NOMO-1 treated with dmso at 0.1 percent for 144 hours (cell line): ENCODE data around the gene HELZ.
"Not testable (repeated sequence)": the region's sequence is repeated elsewhere in the genome, so short reads cannot be mapped to it uniquely, and the experiment has no call there.

Experiments used
- DNase-seq: peaks from one replicate; lab custom pipeline; 2025; ENCODE audit not compliant: unreplicated experiment; lab: John Stamatoyannopoulos, UW

HELZ gene

DNA sequence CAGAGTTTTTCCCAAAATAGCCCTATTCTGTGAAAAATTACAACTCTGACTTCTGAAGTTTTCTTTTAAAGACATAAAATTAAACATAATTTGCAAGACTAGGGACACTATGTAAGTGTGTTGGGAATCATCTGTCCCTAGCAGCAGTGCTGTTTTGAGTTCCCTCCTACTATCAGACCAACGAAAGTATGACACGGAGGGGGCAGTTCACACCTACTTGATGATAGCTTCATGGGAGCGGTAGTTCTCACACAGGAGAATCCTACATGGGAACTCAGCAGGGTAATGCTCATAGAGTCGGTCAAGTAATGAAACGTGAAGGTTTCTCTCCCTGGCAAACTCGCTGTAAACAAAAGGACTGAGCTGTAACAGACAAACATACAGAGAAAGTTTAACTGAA is 96.6 kb downstream of the HELZ start:
- no peak for DNase-seq

DNA sequence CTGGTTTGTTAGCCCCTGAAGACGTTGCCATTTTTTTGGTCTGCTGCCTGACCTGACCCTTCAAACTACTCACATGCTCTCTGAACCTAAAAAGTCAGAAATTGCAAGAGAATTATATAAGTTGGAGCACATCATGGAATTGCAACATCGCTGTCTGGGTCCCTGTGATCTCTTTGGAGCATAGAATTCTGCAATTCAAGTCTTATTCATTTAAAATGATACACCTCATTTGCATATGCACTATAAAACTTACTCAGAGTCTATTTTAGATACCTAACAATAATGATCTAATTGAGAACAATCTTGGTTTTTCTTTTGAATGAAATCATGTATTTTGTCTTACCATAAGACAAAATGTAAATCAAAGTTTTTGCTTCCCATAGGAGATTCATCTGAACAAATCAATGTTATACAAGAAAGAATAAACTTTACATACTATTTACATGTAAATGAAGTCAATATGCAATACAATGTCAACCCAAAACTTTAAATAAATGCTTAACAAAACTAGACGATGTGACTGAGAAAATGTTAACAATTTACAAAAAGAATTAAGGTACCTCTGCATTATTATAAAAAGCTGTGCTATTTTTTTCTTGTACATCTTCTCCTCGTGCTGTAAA is 99.7 kb downstream of the HELZ start:
- DNase-seq, result no peak

DNA sequence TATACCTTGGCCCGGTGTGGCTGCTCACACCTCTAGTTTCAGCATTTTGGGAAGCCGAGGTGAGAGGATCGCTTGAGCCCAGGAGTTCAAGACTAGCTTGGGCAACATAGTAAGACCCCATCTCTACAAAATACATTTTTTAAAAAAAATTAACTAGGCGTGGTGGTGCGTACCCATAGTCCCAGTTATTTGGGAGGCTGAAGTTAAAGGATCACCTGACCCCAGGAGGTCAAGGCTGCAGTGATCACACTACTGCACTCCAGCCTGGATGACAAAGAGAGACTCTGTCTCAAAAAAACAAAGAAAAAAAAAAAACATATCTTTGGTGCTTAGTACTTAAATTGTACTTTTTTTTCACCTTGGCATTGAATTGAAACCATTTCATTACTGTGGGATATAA is 101.7 kb downstream of the HELZ start:
- no peak for DNase-seq

DNA sequence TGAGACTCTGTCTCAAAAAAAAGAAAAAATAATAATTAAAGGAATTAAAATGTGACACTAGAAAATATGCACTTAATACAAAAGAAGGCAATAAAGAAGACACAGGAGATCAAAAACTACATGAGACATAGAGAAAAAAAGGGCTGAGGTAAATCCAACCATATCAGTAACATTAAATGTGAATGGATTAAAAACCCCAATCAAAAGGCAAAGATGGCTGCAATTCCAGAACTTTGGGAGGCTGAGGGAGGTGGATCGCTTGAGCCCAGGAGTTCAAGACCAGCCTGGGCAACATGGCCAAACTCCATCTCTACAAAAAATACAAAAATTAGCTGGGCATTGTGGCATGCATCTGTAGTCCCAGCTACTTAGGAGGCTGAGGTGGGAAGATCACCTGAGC is 103.0 kb downstream of the HELZ start:
- DNase-seq, result not testable (repeated sequence)

DNA sequence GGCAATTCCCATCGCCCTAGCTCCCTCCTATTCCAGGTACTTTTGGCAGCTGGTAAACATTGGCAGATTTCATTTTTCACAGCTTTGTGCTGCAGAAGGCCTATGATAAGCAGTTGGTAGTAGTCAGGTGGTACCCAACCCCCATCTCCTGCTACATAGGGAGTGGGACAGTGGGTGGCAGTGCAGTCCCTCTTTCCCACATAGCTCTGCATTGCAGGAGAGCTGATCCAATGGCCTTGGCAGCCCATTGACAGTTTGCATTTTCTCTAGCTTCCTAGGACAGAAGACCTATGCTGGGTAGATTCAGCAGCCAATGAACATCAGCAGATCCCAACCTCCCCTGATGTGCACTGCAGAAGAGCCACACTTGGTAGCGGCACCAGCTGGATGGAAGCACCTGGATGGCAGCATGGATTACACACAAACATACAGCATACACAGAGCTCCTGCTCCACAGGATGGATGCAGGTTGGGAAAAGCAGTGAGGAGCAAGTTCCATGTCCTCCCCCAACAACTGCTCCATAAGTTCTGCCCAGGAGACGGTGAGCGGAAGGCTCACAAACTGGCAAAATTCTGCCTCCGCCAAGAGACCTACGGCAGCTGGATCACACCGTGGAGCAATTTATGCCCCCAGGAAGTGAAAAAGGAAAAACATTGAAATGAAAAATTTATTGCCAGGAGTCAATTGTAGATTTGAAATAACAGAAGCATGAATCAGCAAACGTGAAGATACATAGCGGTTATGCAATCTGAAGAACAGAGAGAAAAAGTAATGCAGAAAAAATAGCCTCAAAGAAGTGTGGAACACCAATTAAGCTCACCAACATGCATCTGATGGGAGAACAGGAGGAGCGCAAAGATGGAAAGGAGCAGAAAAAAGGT is 105.0 kb downstream of the HELZ start:
- DNase-seq, result no peak

DNA sequence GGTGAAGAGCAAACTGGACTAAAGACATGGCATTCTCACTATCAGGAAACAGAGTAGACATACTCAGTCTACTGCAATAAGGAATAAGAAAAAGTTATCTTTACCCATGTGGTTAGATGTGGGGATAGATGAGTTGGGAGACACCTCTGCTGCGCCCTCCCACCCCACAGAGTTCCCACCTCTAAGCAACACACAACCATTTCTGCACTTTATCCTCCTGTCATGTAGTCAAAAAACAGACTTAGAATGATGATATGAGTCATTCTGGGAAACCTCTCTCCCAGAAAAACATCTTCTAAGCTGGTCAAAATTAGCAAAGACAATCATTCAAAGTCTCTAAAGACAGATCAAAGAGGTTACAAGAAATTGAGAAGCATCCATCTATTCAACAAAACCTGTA is 105.7 kb downstream of the HELZ start:
- DNase-seq, result no peak

DNA sequence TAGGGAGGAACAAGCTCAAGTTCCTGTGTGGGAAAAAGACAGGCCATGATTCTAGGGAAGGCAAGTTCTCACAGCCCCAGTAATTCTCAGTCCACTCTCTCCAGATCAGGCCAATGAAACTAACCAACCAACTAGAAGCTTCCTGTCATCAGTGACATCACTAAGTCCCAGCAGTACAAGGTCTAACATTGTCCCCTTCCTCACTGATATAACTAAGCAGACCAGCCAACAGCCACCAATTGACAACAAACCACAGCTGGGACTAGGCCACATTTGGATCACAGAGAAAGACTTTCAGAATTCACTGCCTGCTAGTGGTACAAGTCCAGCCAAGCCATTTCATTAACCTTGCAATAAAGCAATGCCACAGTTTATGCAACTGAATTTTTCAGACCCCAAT is 106.6 kb downstream of the HELZ start:
- no peak for DNase-seq

DNA sequence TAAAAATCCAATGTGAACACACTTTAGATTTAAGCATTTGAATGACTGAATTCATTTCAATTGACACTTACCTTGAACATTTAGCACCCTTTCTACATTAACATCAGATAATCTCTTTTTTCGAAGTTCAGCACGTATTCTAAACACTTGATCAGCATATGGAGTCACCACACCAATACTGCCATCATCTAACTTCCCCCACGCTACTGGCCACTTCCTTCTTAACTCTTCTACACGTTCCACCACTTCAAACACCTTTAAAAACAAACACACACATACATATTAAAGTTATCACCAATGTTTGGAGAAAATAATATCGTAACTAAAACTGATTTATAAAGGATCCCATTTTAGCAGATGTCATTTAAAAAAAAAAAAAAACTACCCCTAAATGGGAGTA is 107.1 kb downstream of the HELZ start:
- no peak for DNase-seq

DNA sequence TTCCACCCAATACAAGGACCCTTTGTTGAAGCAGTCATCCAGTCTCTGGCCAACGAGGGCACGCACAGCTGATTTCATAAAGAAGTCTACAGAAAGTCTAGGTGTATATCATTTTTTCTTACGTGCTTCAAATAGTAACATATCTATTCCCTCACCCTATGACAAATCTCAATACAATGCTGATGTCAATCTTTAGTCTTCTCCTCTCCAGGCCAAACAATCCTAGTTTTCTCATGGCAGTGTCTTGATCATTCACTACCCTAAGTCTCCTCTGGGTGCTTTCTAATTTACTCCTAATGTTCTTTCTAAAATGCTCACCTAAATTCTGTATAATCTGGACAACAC is 108.0 kb downstream of the HELZ start:
- no peak for DNase-seq

DNA sequence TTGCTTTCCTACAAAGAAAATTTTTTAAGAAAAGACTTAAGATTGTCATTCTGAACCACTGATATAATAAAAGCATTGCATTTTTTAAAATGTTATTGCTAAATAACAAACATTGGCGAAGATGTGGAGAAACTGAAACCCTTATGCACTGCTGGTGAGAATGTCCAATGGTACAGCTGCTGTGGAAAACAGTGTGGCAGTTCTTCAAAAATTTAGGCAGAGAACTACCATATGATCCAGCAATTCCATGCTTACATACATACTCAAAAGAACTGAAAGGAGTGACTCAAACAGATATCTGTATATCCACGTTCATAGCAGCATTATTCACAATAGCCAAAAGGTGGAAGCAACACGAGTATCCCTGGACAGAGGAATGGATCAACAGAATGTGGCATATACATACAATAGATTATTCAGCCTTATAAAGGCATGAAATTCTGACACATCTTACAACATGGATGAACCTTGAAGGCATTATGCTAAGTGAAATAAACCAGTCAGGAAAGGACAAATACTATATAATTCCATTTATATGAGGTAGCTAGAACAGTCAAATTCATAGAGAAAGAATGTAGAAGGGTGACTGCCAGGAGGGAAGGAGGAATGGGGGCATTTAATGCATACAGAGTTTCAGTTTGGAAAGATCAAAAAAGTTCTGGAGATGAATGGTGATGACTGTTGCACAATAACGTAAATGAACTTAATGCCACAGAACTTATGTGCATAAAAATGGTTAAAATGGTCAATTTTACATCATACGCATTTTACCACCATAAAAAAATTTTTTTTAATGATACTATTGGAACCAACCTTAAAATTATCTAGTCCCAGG is 108.6 kb downstream of the HELZ start:
- DNase-seq, result no peak

DNA sequence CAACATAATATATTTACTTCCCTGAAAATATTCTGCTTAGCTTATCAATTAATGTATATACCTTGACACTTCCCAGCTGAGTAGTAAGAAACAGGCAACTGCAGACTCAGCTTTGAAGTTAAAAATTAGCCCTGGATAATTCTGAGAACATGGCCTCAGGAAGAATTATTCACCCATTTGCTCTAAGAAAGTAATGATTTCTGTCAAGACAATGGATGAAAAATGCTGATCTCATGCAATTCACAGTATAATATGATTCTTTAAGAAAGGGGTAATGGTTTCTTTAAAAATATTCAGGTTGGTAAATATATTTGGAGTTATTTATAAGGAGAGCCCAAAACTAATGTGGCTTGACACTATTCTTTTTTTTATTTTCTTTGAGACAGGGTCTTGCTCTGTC is 111.8 kb downstream of the HELZ start:
- no peak for DNase-seq

DNA sequence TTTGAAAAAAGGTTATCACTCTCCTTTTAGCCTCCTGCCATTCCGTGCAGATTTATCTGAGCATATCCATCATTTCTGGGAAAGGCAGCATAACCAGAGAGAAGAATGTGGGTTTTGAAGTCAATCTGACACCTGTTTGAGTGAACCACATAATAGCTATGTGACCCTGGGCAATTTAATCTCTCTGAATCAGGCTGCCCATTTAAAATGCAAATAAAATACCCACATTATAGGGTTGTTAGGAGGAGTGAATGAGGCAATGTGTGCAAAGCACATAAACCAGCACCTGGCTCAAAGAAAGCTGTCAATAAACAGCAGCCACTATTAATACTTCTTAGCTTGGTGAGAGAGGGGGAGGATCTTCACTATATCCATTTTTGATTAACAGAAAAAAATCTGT is 112.6 kb downstream of the HELZ start:
- no peak for DNase-seq

DNA sequence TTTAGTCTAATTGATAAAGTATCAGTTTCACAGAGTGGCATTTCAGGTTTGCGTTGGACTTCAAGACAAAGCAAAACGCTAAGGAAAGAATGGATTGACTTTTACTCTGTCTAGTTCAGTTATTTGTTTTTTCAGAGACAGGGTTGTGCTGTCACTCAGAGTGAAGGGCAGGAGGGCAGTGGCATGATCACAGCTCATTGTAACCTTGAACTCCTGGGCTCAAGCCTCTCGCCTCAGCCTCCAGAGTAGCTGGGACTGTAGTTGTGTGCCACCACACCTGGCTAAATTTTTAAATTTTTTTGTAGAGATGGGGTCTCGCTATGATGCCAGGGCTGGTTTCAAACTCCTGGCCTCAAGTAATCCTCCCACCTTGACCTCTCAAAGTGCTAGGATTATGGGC is 114.2 kb downstream of the HELZ start:
- no peak for DNase-seq

DNA sequence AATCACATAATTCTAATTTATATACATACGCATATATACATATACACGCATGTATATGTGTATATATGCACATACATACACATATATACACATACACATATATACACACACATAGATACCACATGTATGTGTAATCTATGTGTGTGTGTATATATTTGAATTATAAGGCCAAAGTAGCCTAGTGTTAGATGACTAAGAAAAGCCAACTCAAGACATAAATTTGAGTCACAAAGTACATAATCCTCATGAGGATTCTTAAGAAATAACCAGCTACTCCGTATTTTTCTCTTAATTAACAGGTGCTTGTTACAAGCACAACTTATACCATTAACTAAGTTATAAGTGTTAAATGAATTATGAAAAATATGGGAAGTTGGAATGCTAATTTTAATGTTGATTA is 115.7 kb downstream of the HELZ start:
- no peak for DNase-seq

DNA sequence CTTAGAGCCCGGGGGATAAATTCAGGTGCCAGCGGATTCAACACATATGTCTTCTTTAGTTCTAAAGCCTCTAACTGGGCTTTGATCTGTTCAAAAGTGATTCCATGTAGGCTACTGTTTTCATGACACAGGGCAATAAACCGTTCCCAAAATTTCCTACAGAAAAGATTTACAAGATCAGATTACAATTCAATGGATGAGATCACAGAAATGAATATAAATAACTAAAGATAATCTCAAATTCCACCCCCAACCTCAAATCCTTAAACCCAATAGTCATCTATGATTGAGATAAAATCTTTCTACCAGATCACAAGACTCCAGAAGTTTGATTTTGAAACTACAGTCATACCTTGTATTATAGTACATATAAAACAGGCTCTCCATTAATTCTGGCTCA is 116.3 kb downstream of the HELZ start:
- DNase-seq, result no peak

DNA sequence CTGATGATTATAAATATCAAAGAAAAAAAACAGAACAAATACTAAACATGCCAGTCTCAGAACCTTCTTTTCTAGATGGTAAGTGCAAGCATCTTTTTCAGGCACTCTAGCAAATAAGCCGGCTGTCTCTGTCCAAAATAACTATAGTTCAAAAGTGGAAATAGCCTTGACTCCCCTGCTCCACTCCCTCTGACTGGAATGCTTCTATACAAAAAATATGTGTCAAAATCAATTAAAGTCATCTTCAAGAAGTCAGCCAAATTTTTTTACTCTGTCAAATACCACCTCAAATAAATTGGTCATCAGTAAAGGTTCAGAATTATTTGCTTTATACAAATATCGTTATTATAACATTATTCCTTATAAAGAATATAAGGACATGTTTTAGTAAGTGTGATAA is 117.1 kb downstream of the HELZ start:
- DNase-seq, result no peak

DNA sequence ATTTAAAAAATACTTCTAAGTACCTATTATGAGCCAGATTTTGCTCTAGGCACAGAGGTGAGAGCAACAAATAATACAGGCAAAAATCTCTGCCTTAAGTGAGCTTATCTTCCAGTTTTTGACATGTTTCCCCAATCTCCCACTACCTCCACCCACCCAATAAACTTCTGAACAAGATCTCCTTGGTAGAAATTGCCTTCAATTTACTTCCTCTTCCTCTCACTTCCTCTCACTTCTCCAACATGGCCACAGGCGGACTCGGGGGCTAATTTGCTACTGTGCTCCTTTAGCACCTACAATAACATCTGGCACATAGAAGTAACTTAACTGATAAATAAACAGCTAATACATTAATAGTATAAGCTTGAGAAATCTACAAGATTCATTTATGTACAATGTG is 118.0 kb downstream of the HELZ start:
- DNase-seq, result peak; percentile 23

DNA sequence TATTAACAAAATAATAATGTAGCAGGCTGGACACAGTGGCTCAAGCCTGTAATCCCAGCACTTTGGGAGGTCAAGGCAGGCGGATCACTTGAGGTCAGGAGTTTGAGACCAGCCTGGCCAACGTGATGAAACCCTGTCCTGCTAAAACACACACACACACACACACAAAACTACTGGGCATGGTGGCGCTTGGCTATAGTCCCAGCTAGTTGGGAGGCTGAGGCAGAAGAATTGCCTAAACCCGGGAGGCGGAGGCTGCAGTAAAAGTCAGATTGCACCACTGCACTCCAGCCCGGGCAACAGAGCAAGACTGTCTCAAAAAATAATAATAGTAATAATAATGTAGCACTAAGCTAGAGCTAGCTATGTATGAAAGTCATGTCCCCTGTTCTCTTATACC is 118.5 kb downstream of the HELZ start:
- not testable (repeated sequence) for DNase-seq

DNA sequence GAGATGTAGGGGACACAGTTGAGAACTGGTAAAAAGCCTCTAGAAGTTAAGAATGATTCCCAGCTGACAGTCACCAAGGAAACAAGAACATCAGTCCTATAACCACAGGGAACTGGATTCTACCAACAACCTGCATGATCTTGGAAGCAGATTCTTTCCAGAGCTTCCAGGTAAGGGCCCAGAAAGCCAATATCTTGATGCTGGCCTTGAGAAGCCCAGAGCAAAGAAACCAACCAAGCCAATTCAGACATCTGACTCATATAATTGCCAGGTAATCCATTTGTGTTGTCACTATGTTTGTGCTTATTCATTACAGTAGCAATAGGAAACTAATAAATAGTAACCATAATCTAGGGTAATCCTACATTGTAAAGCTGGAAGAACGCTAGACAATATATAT is 119.1 kb downstream of the HELZ start:
- no peak for DNase-seq

DNA sequence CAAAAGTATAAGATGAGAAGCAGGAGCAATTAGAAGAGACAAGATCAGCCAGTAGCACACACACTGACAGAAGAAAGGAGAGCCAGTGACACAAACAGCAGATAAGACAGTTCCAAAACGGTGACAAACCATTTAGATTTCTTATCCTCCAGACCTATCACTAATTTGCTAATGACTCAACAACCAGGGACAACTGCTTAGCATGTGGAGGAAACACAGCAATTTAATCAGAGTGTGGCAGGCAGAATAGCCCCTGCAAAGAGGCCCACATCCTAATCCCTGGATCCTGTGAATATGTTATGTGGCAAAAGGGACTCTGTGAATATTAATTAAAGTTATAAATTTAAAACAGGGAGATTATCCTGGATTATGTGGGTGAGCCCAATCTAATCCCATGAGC is 119.6 kb downstream of the HELZ start:
- DNase-seq, result no peak

DNA sequence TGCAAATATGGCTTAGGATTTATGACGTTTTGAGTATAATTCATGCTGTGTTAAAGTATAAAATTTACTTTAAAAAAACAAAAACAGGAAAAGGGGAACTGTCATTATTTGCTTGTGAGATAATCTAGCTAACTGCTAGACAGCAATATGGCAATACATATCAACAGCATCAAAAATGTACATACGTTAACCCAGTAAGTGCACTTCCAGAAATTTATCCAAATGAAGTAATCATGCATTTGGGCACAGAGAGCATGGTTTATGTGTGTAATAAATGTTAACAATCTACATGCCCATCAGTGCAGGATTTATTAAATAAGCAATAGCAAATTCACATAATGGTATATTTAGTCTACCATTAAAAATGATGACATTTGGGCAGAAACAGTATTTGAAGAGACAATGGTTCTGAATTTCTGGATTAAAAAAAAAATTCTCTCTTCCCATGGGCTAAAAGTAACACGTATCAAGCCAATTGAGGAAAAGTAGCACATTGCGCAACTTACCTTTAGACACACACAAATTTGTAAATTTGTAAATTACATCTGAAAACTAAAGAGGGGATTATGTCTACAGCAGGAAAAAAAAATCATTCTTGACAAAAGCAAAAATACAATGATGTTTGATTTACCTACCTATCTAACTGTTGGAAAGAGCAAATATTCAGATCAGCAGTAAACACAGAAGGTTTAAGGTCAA is 120.4 kb downstream of the HELZ start:
- no peak for DNase-seq
